Measurements from ENCODE around the gene TRAF7.

Gene TRAF7

GRCh38 chr16:2148714-2149629 lies 6.6 kb upstream of the TRAF7 start:
- DNase-seq, result no peak

- no peak for DNase-seq
Observed at GRCh38 chr16:2149630-2150417, 5.8 kb upstream of the TRAF7 start.

GRCh38 chr16:2150418-2151187 lies 5.0 kb upstream of the TRAF7 start:
- peak; percentile 58 for DNase-seq

GRCh38 chr16:2151188-2152091 lies 4.1 kb upstream of the TRAF7 start:
- DNase-seq, result no peak

GRCh38 chr16:2152695-2153506 lies 2.7 kb upstream of the TRAF7 start:
- peak; percentile 36 for DNase-seq

- DNase-seq, result peak; percentile 51
Observed at GRCh38 chr16:2154533-2155090, 970 bp upstream of the TRAF7 start.

GRCh38 chr16:2155977-2156848 lies 631 bp downstream of the TRAF7 start:
- no peak for DNase-seq

GRCh38 chr16:2156849-2157224 lies 1.3 kb downstream of the TRAF7 start:
- DNase-seq, result no peak

- no peak for DNase-seq
Observed at GRCh38 chr16:2157480-2158261, 2.1 kb downstream of the TRAF7 start.

- no peak for DNase-seq
Observed at GRCh38 chr16:2158262-2158638, 2.7 kb downstream of the TRAF7 start.

- no peak for DNase-seq
Observed at GRCh38 chr16:2159175-2159838, 3.7 kb downstream of the TRAF7 start.

GRCh38 chr16:2160915-2161551 lies 5.5 kb downstream of the TRAF7 start:
- DNase-seq, result no peak

GRCh38 chr16:2161911-2162310 lies 6.3 kb downstream of the TRAF7 start:
- no peak for DNase-seq

- DNase-seq, result no peak
Observed at GRCh38 chr16:2162676-2163118, 7.1 kb downstream of the TRAF7 start.

GRCh38 chr16:2163211-2163881 lies 7.8 kb downstream of the TRAF7 start:
- DNase-seq, result no peak

GRCh38 chr16:2165861-2166260 lies 10.3 kb downstream of the TRAF7 start:
- no peak for DNase-seq
